D721Med (cell line): ENCODE results near the gene PRR4.

ENCODE experiments used
- DNase-seq: peaks from one replicate; pipeline ENCODE4 v3.0.0; 2011; ENCODE audit warnings: low spot score; ENCODE audit not compliant: insufficient read length
- FAIRE-seq: peaks from 2 replicates; lab custom pipeline; 2011; peaks lifted over from hg19 to GRCh38; lab: Jason Lieb, UNC
- CTCF ChIP-seq: IDR thresholded peaks from 2 replicates; pipeline ENCODE4 v1.5.1; 2012; ENCODE audit warnings: mild to moderate bottlenecking, control low read depth; ENCODE audit not compliant: insufficient read depth; ENCODE audit errors: missing control alignments

Gene PRR4

GRCh38 chr12:10863512-10864218 is 14.4 kb upstream of the PRR4 start:
- FAIRE-seq = no peak
- no peak for TF ChIP-seq CTCF
- no peak for DNase-seq

GRCh38 chr12:10861366-10861765 is 12.1 kb upstream of the PRR4 start:
- DNase-seq = no peak
- TF ChIP-seq CTCF = no peak
- no peak for FAIRE-seq

- DNase-seq (no peak), FAIRE-seq (no peak)
Observed at GRCh38 chr12:10855807-10856206, 6.5 kb upstream of the PRR4 start.

GRCh38 chr12:10853776-10854175 is 4.5 kb upstream of the PRR4 start:
- TF ChIP-seq CTCF = no peak
- FAIRE-seq = no peak
- DNase-seq = no peak

More at GRCh38 chr12:10855807-10856206, 6.5 kb upstream of the PRR4 start:
- TF ChIP-seq CTCF = no peak

- DNase-seq = no peak
- no peak for FAIRE-seq
- no peak for TF ChIP-seq CTCF
Observed at GRCh38 chr12:10851243-10851858, 2.1 kb upstream of the PRR4 start.

GRCh38 chr12:10847744-10848143 is 1.5 kb downstream of the PRR4 start:
- no peak for DNase-seq
- TF ChIP-seq CTCF = no peak
- no peak for FAIRE-seq

GRCh38 chr12:10842862-10843261 is 6.4 kb downstream of the PRR4 start:
- TF ChIP-seq CTCF = no peak
- DNase-seq (no peak), FAIRE-seq (no peak)
